CD8-positive, alpha-beta memory T cell (primary cell): Measurements from ENCODE around the gene EPHA2. TPM values are rescaled to one million over a fixed set of nuclear protein-coding genes. Genes with fewer than 3 reads are reported as not detected.

Source experiments
- CTCF ChIA-PET: fragments of 350-600 bp; sonication (Branson Sonifier 250); formaldehyde crosslinking; loops from one replicate; lab custom pipeline; 2021; ENCODE audit warnings: antibody characterized with exemption; lab: Charles Lee
- POLR2A ChIA-PET: fragments of 350-600 bp; sonication (Branson Sonifier 250); formaldehyde crosslinking; loops from one replicate; lab custom pipeline; 2021; ENCODE audit warnings: antibody characterized with exemption; lab: Charles Lee
- DNase-seq, 5 donors: peaks; one replicate each; pipeline versions ENCODE4 v3.0.0 to v3.0.0-alpha.2; 2020 to 2022; ENCODE audit warnings: mixed read lengths in 1 of 5
- H3K27ac ChIP-seq: one replicate; pipeline ENCODE4 v1.7.0; 2013; ENCODE audit warnings: low read depth, mild to moderate bottlenecking, low read length, moderate library complexity
- H3K27me3 ChIP-seq: 2 replicates; pipeline ENCODE4 v1.7.0; 2013; ENCODE audit warnings: low read length, mild to moderate bottlenecking; ENCODE audit not compliant: insufficient read depth, poor library complexity, severe bottlenecking
- H3K36me3 ChIP-seq: 2 replicates; pipeline ENCODE4 v1.7.0; 2013; ENCODE audit warnings: mild to moderate bottlenecking, low read length, moderate library complexity; ENCODE audit not compliant: insufficient read depth
- H3K4me1 ChIP-seq: 2 replicates; pipeline ENCODE4 v1.7.0; 2013; ENCODE audit warnings: mild to moderate bottlenecking, low read length, moderate library complexity; ENCODE audit not compliant: insufficient read depth
- H3K4me3 ChIP-seq: 2 replicates; pipeline ENCODE4 v1.7.0; 2013; ENCODE audit warnings: mild to moderate bottlenecking, low read length
- H3K9me3 ChIP-seq: 2 replicates; pipeline ENCODE4 v1.7.0; 2013; ENCODE audit warnings: mild to moderate bottlenecking, low read length
- H3K27ac Mint-ChIP-seq, 8 donors: one replicate each; pipeline ENCODE4 v1.8.0; 2020 to 2021; ENCODE audit warnings: mixed read lengths in 8 of 8, mild to moderate bottlenecking in 6 of 8, inconsistent platforms in 3 of 8, moderate library complexity in 3 of 8
- H3K27me3 Mint-ChIP-seq, 2 donors: one replicate each; pipeline ENCODE4 v1.8.0; 2020 to 2021; ENCODE audit warnings: mixed read lengths in 2 of 2, mild to moderate bottlenecking in 1 of 2, moderate library complexity in 1 of 2
- H3K36me3 Mint-ChIP-seq, 3 donors: one replicate each; pipeline ENCODE4 v1.8.0; 2020 to 2021; ENCODE audit warnings: mixed read lengths in 3 of 3, inconsistent platforms in 1 of 3, mild to moderate bottlenecking in 1 of 3
- H3K4me1 Mint-ChIP-seq, 3 donors: one replicate each; pipeline ENCODE4 v1.8.0; 2020 to 2021; ENCODE audit warnings: mixed read lengths in 3 of 3, inconsistent platforms in 1 of 3, mild to moderate bottlenecking in 1 of 3
- H3K4me3 Mint-ChIP-seq, 7 donors: one replicate each; pipeline ENCODE4 v1.8.0; 2020 to 2021; ENCODE audit warnings: mixed read lengths in 7 of 7, mild to moderate bottlenecking in 6 of 7, moderate library complexity in 4 of 7, inconsistent platforms in 2 of 7
- H3K9me3 Mint-ChIP-seq, 5 donors: one replicate each; pipeline ENCODE4 v1.8.0; 2020 to 2022; ENCODE audit warnings: mixed read lengths in 5 of 5, mild to moderate bottlenecking in 3 of 5, moderate library complexity in 2 of 5, inconsistent platforms in 1 of 5
- polyA plus RNA-seq: library from polyadenylated mRNA; unstranded; fragments of 300-500 nt; fragmentation: Illumina TruSeq; gene quantifications from one replicate; pipeline ENCODE4 v1.2.3, GENCODE V29; 2021
- total RNA-seq, 2 experiments: library from RNA; stranded (reverse); gene quantifications; one replicate each; pipeline ENCODE4 v1.2.3, GENCODE V29; 2021

EPHA2 gene
- total and polyA plus RNA-seq, 3 experiments from 2014 or later: not detected

- no peak for DNase-seq
- no peak overlapping the region for H3K27ac Mint-ChIP-seq
- H3K27me3 Mint-ChIP-seq: peaks cover 8 to 14% of the 10 kb centered on the region in 2 donors
- H3K4me3 Mint-ChIP-seq: no peak overlapping the region
- POLR2A ChIA-PET: interaction anchor here (0.7 kb wide), 1 partner anchor 72 kb away, joined by 5 read pairs; the partner anchor contains the start of gene SRARP
- Histone ChIP-seq H3K4me3 (no peak overlapping the region), H3K9me3 (no peaks in the 10 kb centered on the region), H3K27ac (peak overlapping the region; percentile 20), H3K27me3 (peaks cover 14% of the 10 kb centered on the region), H3K36me3 (no peaks in the 10 kb centered on the region), H3K4me1 (peaks cover 25% of the 10 kb centered on the region)
- CTCF ChIA-PET: interaction anchor here (1.9 to 5.1 kb wide), 4 partner anchors 53 to 168 kb away, joined by 5 to 27 read pairs (median 8); no protein-coding TSS in a partner anchor
- H3K36me3 Mint-ChIP-seq: no peaks in the 10 kb centered on the region
- H3K9me3 Mint-ChIP-seq: no peaks in the 10 kb centered on the region
- H3K4me1 Mint-ChIP-seq: peaks cover 29 to 34% (median 30%) of the 10 kb centered on the region in 3 donors
Measured at GRCh38 chr1:16075337-16076030, 80.4 kb downstream of the EPHA2 start.

Other genes starting within 250 kb of the EPHA2 start
- gene ZBTB17, start 180.0 kb downstream of the EPHA2 start, total RNA-seq: 10 to 100 TPM; 49.9 to 51.5 TPM
- 24.7 TPM for gene ZBTB17, start 180.0 kb downstream of the EPHA2 start, polyA plus RNA-seq
- gene SRARP, start 151.8 kb downstream of the EPHA2 start, total RNA-seq: not detected
- gene SRARP, start 151.8 kb downstream of the EPHA2 start, polyA plus RNA-seq: not detected
- gene HSPB7, start 138.0 kb downstream of the EPHA2 start, total RNA-seq: not detected
- gene HSPB7, start 138.0 kb downstream of the EPHA2 start, polyA plus RNA-seq: not detected
- not detected for gene CLCNKA, start 134.0 kb downstream of the EPHA2 start, total RNA-seq
- not detected for gene CLCNKA, start 134.0 kb downstream of the EPHA2 start, polyA plus RNA-seq
- gene CLCNKB, start 112.3 kb downstream of the EPHA2 start, total RNA-seq: not detected
- gene CLCNKB, start 112.3 kb downstream of the EPHA2 start, polyA plus RNA-seq: not detected
- under 1 TPM; 0.62 to 0.66 TPM for gene FAM131C, start 82.4 kb downstream of the EPHA2 start, total RNA-seq
- not detected for gene FAM131C, start 82.4 kb downstream of the EPHA2 start, polyA plus RNA-seq
- gene ARHGEF19, start 56.6 kb upstream of the EPHA2 start, total RNA-seq: 1 to 10 TPM; 6.8 to 7.8 TPM
- 12.7 TPM for gene ARHGEF19, start 56.6 kb upstream of the EPHA2 start, polyA plus RNA-seq
- 1 to 10 TPM; 5.2 to 5.6 TPM for gene CPLANE2, start 81.1 kb upstream of the EPHA2 start, total RNA-seq
- gene CPLANE2, start 81.1 kb upstream of the EPHA2 start, polyA plus RNA-seq: 2.6 TPM
- 10 to 100 TPM; 15.7 to 16.9 TPM for gene FBXO42, start 196.4 kb upstream of the EPHA2 start, total RNA-seq
- gene FBXO42, start 196.4 kb upstream of the EPHA2 start, polyA plus RNA-seq: 23.8 TPM
- 100 to 1,000 TPM; 208 to 216 TPM for gene SZRD1, start 211.2 kb upstream of the EPHA2 start, total RNA-seq
- gene SZRD1, start 211.2 kb upstream of the EPHA2 start, polyA plus RNA-seq: 49.2 TPM